K562 (cell line): ENCODE results near the gene ISCA1. TPM values are rescaled to one million over a fixed set of nuclear protein-coding genes. Genes with fewer than 3 reads are reported as not detected.

Experiments used
- ELF1 ChIP-seq: fragments of 200-800 bp; sonication (Bioruptor generic); IDR thresholded peaks from 2 replicates; pipeline ENCODE4 v1.6.1; 2016; ENCODE audit warnings: missing genetic modification characterization, missing compliant biosample characterization
- POLR2AphosphoS5 ChIP-seq: IDR thresholded peaks from 2 replicates; pipeline ENCODE4 v1.6.1; 2011; ENCODE audit warnings: mild to moderate bottlenecking, low read depth, low read length, moderate library complexity; ENCODE audit not compliant: control insufficient read depth, insufficient read depth
- SMAD2 ChIP-seq: fragments of 150-350 bp; IDR thresholded peaks from 2 replicates; pipeline ENCODE4 v1.6.1; 2014; ENCODE audit warnings: low read depth, mild to moderate bottlenecking, low read length
- SOX6 ChIP-seq: fragments of 450-650 bp; IDR thresholded peaks from 2 replicates; pipeline ENCODE4 v1.6.1; 2014; ENCODE audit warnings: mild to moderate bottlenecking
- STAG1 ChIP-seq: sonication (generic); formaldehyde crosslinking; IDR thresholded peaks from 2 replicates; pipeline ENCODE4 v1.5.0; 2020; ENCODE audit warnings: missing genetic modification reagents, borderline replicate concordance
- ZNF586 ChIP-seq: fragments of 450-650 bp; formaldehyde crosslinking; conservative IDR thresholded peaks from 2 replicates; pipeline ENCODE4 v1.4.0; 2020; ENCODE audit warnings: mild to moderate bottlenecking, moderate library complexity
- ZNF668 ChIP-seq: fragments of 250-450 bp; sonication (Bioruptor Pico); IDR thresholded peaks from 2 replicates; pipeline ENCODE4 v1.8.0; 2022; ENCODE audit warnings: mild to moderate bottlenecking, inconsistent platforms
- polyA plus RNA-seq, 8 experiments: library from polyadenylated mRNA; depleted of rRNA in 4 of 8; stranded (reverse) in 5 of 8; unstranded in 3 of 8; fragments of >200 nt; fragmentation: Nextera tagmentation in 2 of 8; fragmentation: Illumina TruSeq in 1 of 8; extraction: Ambion mirVana in 2 of 8; extraction: Trizol in 1 of 8; gene quantifications; 2 replicates each; pipeline versions ENCODE4 v1.2.1 to v1.2.3, GENCODE V29; 2011 to 2014; ENCODE audit warnings: inconsistent platforms in 1 of 8, missing spikeins in 1 of 8
- total RNA-seq, 7 experiments: library from RNA; depleted of rRNA in 6 of 7; stranded (reverse); fragments of >200 nt in 6 of 7; fragmentation: Illumina TruSeq in 2 of 7; extraction: Trizol in 2 of 7; gene quantifications; 2 replicates each; pipeline versions ENCODE4 v1.2.1 to v1.2.3, GENCODE V29; 2011 to 2021; ENCODE audit warnings: low replicate concordance in 1 of 7
- TF ChIP-seq, protein P1 (sequence below): fragments of 250-450 bp; sonication (Bioruptor Pico); IDR thresholded peaks from 2 replicates; pipeline ENCODE4 v1.4.0; 2020; ENCODE audit warnings: mild to moderate bottlenecking, moderate library complexity
- TF ChIP-seq, protein P2 (sequence below): sonication (generic); formaldehyde crosslinking; IDR thresholded peaks from 2 replicates; pipeline ENCODE4 v1.8.0; 2023; ENCODE audit warnings: mild to moderate bottlenecking, missing genetic modification reagents
- TF ChIP-seq, protein P3 (sequence below): IDR thresholded peaks from 2 replicates; pipeline ENCODE4 v1.6.1; 2016; ENCODE audit warnings: missing genetic modification characterization, missing compliant biosample characterization
- TF ChIP-seq, protein P4 (sequence below): fragments of 250-450 bp; sonication (Bioruptor Pico); IDR thresholded peaks from 2 replicates; pipeline ENCODE4 v1.6.1; 2021; ENCODE audit warnings: mild to moderate bottlenecking
- TF ChIP-seq, protein P5 (sequence below): sonication (generic); formaldehyde crosslinking; IDR thresholded peaks from 2 replicates; pipeline ENCODE4 v1.8.1; 2022; ENCODE audit warnings: missing genetic modification reagents
- TF ChIP-seq, protein P6 (sequence below): fragments of 250-450 bp; sonication (Bioruptor Pico); IDR thresholded peaks from 2 replicates; pipeline ENCODE4 v1.9.0; 2021; ENCODE audit warnings: mild to moderate bottlenecking, inconsistent platforms

The ISCA1 gene
- total and polyA plus RNA-seq, 9 of the 15 experiments (the other 6 are each of a cell fraction or from before 2014, with no cell fraction given) = 6.5 to 27.1 (median 20.0) TPM

DNA sequence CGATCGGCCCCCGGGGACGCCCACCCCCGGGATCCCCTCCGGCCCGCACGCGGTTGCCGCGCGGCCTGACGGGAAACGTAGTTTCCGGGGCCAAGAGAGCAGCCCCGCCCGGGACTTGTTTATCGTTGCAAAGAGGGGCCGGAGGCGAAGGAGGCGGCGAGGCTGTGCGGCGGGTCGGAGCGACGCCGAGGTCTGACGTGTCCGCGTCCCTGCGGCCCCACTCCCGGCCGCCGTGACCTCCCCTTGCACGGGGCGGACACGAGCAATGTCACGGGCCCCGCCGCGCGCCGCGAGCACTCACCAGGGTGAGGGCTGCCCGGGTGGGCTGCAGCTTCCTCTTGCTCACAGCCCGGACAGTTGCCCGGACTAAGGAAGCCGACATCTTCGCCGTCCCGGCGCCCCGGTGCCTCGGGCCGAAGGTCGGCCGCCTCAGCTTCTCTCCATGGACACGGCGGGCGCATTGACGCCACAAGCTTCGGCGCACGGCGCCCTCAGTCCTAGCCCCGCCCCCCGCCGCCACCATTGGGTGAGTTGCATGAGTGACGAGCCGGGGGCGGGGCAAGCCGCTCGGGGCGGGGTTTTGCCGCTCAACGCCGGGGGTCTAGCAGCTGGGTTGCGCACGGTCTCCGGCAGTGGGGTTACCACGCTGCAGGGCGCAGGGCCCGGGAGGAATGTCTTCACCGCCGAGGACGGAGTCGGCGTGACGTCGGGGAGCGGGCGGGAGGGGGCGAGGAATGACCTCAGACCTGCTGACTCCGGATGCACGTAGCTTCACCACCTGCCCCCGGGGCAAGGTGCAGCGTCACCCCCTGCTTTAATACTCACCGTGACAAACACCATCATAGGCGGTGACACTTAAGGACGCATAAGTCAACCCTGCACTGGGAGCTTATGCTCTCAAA is at the start of gene ISCA1 (continued):
- TF ChIP-seq, protein P1, sequence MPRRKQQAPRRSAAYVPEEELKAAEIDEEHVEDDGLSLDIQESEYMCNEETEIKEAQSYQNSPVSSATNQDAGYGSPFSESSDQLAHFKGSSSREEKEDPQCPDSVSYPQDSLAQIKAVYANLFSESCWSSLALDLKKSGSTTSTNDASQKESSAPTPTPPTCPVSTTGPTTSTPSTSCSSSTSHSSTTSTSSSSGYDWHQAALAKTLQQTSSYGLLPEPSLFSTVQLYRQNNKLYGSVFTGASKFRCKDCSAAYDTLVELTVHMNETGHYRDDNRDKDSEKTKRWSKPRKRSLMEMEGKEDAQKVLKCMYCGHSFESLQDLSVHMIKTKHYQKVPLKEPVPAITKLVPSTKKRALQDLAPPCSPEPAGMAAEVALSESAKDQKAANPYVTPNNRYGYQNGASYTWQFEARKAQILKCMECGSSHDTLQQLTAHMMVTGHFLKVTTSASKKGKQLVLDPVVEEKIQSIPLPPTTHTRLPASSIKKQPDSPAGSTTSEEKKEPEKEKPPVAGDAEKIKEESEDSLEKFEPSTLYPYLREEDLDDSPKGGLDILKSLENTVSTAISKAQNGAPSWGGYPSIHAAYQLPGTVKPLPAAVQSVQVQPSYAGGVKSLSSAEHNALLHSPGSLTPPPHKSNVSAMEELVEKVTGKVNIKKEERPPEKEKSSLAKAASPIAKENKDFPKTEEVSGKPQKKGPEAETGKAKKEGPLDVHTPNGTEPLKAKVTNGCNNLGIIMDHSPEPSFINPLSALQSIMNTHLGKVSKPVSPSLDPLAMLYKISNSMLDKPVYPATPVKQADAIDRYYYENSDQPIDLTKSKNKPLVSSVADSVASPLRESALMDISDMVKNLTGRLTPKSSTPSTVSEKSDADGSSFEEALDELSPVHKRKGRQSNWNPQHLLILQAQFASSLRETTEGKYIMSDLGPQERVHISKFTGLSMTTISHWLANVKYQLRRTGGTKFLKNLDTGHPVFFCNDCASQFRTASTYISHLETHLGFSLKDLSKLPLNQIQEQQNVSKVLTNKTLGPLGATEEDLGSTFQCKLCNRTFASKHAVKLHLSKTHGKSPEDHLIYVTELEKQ (CRISPR knock-in tag) = no peak
- TF ChIP-seq, protein P2, sequence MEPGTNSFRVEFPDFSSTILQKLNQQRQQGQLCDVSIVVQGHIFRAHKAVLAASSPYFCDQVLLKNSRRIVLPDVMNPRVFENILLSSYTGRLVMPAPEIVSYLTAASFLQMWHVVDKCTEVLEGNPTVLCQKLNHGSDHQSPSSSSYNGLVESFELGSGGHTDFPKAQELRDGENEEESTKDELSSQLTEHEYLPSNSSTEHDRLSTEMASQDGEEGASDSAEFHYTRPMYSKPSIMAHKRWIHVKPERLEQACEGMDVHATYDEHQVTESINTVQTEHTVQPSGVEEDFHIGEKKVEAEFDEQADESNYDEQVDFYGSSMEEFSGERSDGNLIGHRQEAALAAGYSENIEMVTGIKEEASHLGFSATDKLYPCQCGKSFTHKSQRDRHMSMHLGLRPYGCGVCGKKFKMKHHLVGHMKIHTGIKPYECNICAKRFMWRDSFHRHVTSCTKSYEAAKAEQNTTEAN (CRISPR knock-in tag) = no peak
- TF ChIP-seq ELF1 (tag) (no peak), ZNF668 (no peak), POLR2AphosphoS5 (peak; percentile 65), ZNF586 (CRISPR knock-in tag) (no peak), SOX6 (no peak; the same call in 1 of the 2 replicates), SMAD2 (no peak), STAG1 (0 out of 2 replicates have a peak, but pooled peaks have one; percentile 29)
- TF ChIP-seq, protein P3, sequence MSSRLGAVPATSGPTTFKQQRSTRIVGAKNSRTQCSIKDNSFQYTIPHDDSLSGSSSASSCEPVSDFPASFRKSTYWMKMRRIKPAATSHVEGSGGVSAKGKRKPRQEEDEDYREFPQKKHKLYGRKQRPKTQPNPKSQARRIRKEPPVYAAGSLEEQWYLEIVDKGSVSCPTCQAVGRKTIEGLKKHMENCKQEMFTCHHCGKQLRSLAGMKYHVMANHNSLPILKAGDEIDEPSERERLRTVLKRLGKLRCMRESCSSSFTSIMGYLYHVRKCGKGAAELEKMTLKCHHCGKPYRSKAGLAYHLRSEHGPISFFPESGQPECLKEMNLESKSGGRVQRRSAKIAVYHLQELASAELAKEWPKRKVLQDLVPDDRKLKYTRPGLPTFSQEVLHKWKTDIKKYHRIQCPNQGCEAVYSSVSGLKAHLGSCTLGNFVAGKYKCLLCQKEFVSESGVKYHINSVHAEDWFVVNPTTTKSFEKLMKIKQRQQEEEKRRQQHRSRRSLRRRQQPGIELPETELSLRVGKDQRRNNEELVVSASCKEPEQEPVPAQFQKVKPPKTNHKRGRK (tag) = no peak
- TF ChIP-seq, protein P4, sequence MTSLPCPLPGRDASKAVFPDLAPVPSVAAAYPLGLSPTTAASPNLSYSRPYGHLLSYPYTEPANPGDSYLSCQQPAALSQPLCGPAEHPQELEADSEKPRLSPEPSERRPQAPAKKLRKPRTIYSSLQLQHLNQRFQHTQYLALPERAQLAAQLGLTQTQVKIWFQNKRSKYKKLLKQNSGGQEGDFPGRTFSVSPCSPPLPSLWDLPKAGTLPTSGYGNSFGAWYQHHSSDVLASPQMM (CRISPR knock-in tag) = no peak
- TF ChIP-seq, protein P5, sequence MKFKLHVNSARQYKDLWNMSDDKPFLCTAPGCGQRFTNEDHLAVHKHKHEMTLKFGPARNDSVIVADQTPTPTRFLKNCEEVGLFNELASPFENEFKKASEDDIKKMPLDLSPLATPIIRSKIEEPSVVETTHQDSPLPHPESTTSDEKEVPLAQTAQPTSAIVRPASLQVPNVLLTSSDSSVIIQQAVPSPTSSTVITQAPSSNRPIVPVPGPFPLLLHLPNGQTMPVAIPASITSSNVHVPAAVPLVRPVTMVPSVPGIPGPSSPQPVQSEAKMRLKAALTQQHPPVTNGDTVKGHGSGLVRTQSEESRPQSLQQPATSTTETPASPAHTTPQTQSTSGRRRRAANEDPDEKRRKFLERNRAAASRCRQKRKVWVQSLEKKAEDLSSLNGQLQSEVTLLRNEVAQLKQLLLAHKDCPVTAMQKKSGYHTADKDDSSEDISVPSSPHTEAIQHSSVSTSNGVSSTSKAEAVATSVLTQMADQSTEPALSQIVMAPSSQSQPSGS (CRISPR knock-in tag) = no peak
- TF ChIP-seq, protein P6, sequence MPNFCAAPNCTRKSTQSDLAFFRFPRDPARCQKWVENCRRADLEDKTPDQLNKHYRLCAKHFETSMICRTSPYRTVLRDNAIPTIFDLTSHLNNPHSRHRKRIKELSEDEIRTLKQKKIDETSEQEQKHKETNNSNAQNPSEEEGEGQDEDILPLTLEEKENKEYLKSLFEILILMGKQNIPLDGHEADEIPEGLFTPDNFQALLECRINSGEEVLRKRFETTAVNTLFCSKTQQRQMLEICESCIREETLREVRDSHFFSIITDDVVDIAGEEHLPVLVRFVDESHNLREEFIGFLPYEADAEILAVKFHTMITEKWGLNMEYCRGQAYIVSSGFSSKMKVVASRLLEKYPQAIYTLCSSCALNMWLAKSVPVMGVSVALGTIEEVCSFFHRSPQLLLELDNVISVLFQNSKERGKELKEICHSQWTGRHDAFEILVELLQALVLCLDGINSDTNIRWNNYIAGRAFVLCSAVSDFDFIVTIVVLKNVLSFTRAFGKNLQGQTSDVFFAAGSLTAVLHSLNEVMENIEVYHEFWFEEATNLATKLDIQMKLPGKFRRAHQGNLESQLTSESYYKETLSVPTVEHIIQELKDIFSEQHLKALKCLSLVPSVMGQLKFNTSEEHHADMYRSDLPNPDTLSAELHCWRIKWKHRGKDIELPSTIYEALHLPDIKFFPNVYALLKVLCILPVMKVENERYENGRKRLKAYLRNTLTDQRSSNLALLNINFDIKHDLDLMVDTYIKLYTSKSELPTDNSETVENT (CRISPR knock-in tag) = no peak
